Osteocyte (in vitro differentiated cells): Measurements from ENCODE around the gene ADAMTS3. TPM values are rescaled to one million over a fixed set of nuclear protein-coding genes. Genes with fewer than 3 reads are reported as not detected.

ENCODE experiments used
- DNase-seq: peaks from one replicate; pipeline ENCODE4 v3.0.0; 2021; ENCODE audit warnings: mixed read lengths; ENCODE audit not compliant: unreplicated experiment; ENCODE audit errors: extremely low spot score
- H3K27ac Mint-ChIP-seq: one replicate; pipeline ENCODE4 v1.8.0; 2021; ENCODE audit warnings: mild to moderate bottlenecking, mixed read lengths; ENCODE audit not compliant: unreplicated experiment
- H3K27me3 Mint-ChIP-seq: one replicate; pipeline ENCODE4 v1.8.0; 2021; ENCODE audit warnings: mixed read lengths; ENCODE audit not compliant: unreplicated experiment
- H3K36me3 Mint-ChIP-seq: one replicate; pipeline ENCODE4 v1.8.0; 2021; ENCODE audit warnings: mixed read lengths; ENCODE audit not compliant: unreplicated experiment
- H3K4me1 Mint-ChIP-seq: one replicate; pipeline ENCODE4 v1.8.0; 2021; ENCODE audit warnings: mixed read lengths; ENCODE audit not compliant: unreplicated experiment
- H3K4me3 Mint-ChIP-seq: one replicate; pipeline ENCODE4 v1.8.0; 2021; ENCODE audit warnings: mild to moderate bottlenecking, moderate library complexity, mixed read lengths; ENCODE audit not compliant: unreplicated experiment
- H3K9me3 Mint-ChIP-seq: one replicate; pipeline ENCODE4 v1.8.0; 2021; ENCODE audit warnings: mixed read lengths; ENCODE audit not compliant: unreplicated experiment
- total RNA-seq: library from RNA; stranded (reverse); gene quantifications from 2 replicates; pipeline ENCODE4 v1.2.1, GENCODE V29; 2021
- TF ChIP-seq, protein P1 (sequence below): fragments of 200-600 bp; sonication (generic); IDR thresholded peaks from 2 replicates; pipeline ENCODE4 v1.5.0; 2021; ENCODE audit warnings: antibody characterized with exemption, mild to moderate bottlenecking, moderate library complexity

Gene ADAMTS3
- total RNA-seq, 1 donor from 2014 or later: 1.4 TPM

DNA sequence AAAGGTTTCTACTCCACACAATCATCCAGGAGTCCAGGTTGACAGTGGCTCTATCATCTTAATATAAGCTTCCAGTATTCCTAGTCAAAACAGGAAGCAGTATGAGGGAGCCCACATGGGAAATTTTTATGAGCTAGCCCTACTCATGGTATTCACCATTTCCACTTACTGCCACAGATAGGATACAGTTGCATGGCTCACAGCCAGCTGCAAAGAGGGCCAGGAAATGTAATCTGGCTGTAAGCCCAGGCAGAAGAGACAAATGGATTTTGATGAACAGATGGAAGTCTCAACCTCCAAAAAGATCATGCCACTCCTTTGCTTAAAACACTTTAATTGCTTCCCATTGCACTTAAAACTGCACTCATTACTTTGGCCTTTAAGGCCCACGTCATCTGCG lies 150.6 kb downstream of the ADAMTS3 start:
- DNase-seq: no peak
- Mint-ChIP-seq H3K27me3 (no peaks in the 10 kb centered on the region), H3K27ac (peak overlapping the region; percentile 43), H3K9me3 (no peaks in the 10 kb centered on the region), H3K36me3 (no peaks in the 10 kb centered on the region), H3K4me1 (peaks cover 14% of the 10 kb centered on the region), H3K4me3 (no peak overlapping the region)
- TF ChIP-seq, protein P1, sequence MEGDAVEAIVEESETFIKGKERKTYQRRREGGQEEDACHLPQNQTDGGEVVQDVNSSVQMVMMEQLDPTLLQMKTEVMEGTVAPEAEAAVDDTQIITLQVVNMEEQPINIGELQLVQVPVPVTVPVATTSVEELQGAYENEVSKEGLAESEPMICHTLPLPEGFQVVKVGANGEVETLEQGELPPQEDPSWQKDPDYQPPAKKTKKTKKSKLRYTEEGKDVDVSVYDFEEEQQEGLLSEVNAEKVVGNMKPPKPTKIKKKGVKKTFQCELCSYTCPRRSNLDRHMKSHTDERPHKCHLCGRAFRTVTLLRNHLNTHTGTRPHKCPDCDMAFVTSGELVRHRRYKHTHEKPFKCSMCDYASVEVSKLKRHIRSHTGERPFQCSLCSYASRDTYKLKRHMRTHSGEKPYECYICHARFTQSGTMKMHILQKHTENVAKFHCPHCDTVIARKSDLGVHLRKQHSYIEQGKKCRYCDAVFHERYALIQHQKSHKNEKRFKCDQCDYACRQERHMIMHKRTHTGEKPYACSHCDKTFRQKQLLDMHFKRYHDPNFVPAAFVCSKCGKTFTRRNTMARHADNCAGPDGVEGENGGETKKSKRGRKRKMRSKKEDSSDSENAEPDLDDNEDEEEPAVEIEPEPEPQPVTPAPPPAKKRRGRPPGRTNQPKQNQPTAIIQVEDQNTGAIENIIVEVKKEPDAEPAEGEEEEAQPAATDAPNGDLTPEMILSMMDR: no peak

DNA sequence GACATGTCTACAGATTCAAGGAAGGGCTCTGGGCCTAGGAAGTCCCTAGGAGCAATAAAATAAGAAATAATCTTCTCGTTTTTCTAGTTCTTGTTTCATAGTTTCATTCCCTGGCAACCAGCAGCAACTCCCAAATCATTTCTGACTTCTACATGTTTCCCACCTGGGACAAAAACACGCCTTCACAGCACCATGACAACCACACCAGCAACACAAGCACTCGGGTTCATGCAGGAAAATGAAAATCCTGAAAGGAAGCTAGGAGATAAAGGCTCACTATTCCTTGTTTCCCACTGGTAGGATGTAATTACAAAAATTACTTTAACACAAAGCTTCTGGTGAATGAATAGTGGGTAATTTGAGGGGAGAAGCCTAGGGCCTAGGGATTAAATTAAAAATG lies 158.9 kb downstream of the ADAMTS3 start:
- no peak overlapping the region for H3K27ac Mint-ChIP-seq
- TF ChIP-seq, protein P1: no peak
- H3K36me3 Mint-ChIP-seq: no peaks in the 10 kb centered on the region
- H3K27me3 Mint-ChIP-seq: no peaks in the 10 kb centered on the region
- no peak overlapping the region for H3K4me3 Mint-ChIP-seq
- H3K9me3 Mint-ChIP-seq: no peaks in the 10 kb centered on the region
- no peak for DNase-seq
- no peaks in the 10 kb centered on the region for H3K4me1 Mint-ChIP-seq

DNA sequence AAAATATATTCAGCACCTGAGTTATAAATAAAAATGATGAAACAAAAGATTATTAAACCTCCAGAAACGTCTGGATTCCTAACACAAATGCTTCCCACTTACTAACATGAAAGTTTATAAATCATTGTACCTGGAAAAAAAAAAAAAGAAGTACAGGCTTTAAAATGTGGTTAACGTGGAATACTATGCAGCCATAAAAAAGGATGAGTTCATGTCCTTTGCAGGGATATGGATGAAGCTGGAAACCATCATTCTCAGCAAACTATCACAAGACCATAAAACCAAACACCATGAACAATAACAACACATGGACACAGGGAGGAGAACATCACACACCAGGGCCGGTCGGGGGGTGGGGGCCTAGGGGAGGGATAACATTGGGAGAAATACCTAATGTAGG lies 160.5 kb downstream of the ADAMTS3 start:
- H3K9me3 Mint-ChIP-seq: no peaks in the 10 kb centered on the region
- no peak for DNase-seq
- H3K27ac Mint-ChIP-seq: no peak overlapping the region
- H3K4me1 Mint-ChIP-seq: peaks cover 11% of the 10 kb centered on the region
- no peaks in the 10 kb centered on the region for H3K36me3 Mint-ChIP-seq
- TF ChIP-seq, protein P1: no peak
- no peaks in the 10 kb centered on the region for H3K27me3 Mint-ChIP-seq
- no peak overlapping the region for H3K4me3 Mint-ChIP-seq

DNA sequence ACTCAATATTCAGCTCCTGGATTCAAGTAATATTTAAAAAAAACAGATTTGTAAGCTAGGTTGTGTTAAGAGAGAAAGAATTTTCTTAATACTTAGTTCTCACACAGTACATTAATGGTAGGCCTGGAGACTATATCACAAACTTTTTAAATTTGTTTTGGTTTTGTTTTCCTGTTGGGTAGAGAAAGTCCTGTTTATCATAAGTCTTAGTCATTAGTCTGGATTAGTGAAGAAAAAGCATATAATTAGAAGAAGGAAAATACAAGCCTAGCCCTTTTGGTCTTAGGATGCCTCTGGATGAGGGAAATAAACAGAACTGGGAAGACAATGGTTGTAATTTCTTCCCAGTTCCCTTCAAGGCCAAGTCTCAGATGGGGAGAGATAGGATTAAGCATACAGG lies 163.6 kb downstream of the ADAMTS3 start:
- no peak for DNase-seq
- Mint-ChIP-seq H3K27me3 (no peaks in the 10 kb centered on the region), H3K36me3 (no peaks in the 10 kb centered on the region), H3K4me3 (no peak overlapping the region), H3K27ac (no peak overlapping the region), H3K4me1 (peaks cover 13% of the 10 kb centered on the region), H3K9me3 (no peaks in the 10 kb centered on the region)
- TF ChIP-seq, protein P1: no peak

DNA sequence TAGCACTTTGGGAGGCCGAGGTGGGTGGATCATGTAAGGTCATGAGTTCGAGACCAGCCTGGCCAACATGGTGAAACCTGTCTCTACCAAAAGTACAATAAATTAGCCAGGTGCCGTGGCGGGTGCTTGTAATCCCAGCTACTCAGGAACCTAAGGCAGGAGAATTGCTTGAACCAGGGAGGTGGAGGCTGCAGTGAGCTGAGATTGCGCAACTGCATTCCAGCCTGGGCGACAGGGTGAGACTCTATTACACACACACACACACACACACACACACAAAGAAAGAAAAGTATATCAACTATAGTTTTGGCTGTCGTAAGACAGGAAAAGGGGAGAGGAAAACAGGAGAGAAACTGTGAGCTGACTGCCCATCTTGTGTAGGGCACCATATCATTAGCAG lies 171.7 kb downstream of the ADAMTS3 start:
- Mint-ChIP-seq H3K4me1 (peaks cover 5% of the 10 kb centered on the region), H3K27ac (no peak overlapping the region), H3K36me3 (no peaks in the 10 kb centered on the region), H3K9me3 (no peaks in the 10 kb centered on the region), H3K27me3 (no peaks in the 10 kb centered on the region), H3K4me3 (no peak overlapping the region)
- no peak for DNase-seq
- TF ChIP-seq, protein P1: no peak
